Stimulated activated CD4-positive, alpha-beta T cell treated with anti-CD3 and anti-CD28 coated beads, Interleukin-12 subunit alpha, Interleukin-12 subunit beta, amount 100 ng/mL, for 48 hours (primary cell): ENCODE results near the gene UGT1A9.

Experiments used
- DNase-seq, 3 donors: peaks; one replicate each; pipeline ENCODE4 v3.0.0-alpha.2; 2020; ENCODE audit warnings: low read depth in 2 of 3, low spot score in 1 of 3

UGT1A9 gene

DNA sequence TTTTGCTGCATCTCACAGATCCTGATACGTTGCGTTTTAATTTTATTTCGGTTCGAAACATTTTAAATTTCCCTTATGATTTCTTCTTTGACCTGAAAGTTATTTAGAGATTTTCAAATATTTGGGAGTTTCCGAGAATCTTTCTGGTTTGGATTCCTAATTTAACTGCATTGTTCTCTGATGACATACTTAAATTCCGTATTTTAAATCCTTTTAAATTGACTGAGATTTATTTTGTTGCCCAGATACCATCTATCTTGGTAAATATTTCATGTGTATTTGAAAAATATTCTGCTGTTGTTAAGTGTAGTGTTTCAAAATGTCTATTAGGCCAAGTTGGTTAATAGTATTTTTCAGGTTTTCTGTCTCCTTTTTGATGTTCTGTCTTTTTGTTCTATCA lies 144.2 kb downstream of the UGT1A9 start:
- DNase-seq: no peak

DNA sequence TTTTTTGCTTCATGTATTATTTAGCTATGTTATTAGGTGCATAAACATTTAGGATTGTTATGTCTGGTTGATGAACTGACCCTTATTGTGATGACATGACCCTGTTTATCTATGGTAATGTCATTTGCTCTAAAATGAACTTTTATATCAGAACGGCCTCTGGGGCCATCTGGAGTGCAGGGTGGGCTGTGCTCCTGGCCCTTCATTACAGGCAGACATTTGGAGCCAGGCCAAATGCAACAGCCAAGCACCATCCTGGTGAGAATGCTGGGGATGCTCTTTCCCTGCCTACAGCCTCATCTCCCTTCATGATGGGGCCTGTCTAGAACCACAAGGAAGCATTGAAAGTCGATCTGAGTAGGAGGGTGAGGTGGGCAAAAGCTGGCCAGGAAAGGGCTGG lies 144.6 kb downstream of the UGT1A9 start:
- DNase-seq: no peak

DNA sequence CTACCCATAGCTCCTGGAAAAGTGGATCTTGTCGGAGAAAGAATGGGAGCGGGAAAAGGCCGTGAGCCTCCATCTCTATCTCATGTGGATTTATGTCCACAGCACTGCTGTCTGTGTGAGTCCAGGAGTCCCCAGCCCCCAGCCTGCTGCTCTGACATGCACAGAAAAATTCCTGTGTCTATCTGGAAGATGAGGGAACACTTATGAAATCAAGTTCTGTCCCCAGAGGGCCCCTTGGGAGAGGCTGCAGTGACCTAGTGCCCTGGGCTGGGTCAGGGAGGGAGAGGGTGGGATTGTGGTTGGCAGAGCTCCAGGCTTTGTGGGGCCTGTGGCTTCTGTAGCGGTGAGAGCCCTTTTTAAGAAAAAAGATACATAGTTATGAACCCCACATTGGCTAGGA lies 145.1 kb downstream of the UGT1A9 start:
- no peak for DNase-seq

DNA sequence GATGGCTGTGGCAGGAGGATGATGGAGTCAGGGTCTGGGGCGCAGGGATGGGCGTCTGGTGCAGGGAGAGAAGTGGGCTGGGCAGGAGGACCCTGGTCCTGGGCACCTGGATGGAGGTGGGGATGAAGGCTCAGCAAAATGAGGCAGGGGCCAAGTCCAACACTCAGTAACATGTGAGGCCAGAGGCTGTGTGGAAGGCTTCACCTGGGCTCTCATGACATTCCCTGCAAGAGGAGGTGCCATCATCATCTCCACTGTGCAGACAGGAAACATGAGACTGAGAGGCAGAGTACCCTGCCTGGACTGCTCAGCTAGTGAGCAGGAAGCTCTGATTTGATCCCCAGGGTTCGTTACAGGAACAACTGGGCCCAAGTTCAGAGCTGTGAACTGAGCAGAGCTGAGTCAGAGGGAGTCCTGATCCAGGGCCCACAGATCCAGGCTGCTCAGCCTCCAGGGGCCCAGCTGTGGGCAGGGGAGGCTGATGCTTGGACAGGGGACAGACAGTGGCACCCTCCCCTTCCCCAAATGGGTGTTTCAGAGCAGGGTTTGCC lies 145.7 kb downstream of the UGT1A9 start:
- DNase-seq: no peak

DNA sequence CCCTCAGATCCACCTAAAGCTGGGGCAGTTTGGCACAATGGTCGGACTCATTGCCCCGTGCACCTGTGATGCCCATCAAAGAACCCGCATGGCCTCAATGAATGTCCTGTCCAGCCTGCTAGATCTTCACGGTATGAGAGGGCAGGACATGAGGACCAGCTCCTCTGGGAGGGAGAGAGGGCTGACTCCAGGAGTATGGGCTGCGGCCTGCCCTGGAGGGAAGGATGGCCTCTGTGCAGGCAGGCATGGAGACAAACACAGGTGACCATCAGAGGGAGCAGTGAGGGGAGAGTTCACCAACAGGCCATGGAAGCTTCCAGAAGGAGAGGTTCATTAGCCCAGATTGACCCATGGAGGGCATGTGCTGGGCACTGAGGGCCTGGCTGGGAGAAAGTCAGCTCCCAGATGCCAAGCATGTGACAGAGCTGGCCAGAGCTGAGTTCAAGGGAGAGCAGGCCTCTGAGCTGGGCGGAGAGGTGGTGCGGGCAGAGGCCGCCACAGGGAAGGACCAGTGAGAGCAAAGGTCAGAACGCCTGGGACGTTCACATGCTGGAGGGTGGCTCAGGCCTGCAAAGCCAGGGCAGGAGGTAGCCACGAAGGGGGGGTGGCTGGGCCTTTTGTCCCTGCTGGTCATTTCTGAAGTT lies 146.4 kb downstream of the UGT1A9 start:
- DNase-seq: no peak

DNA sequence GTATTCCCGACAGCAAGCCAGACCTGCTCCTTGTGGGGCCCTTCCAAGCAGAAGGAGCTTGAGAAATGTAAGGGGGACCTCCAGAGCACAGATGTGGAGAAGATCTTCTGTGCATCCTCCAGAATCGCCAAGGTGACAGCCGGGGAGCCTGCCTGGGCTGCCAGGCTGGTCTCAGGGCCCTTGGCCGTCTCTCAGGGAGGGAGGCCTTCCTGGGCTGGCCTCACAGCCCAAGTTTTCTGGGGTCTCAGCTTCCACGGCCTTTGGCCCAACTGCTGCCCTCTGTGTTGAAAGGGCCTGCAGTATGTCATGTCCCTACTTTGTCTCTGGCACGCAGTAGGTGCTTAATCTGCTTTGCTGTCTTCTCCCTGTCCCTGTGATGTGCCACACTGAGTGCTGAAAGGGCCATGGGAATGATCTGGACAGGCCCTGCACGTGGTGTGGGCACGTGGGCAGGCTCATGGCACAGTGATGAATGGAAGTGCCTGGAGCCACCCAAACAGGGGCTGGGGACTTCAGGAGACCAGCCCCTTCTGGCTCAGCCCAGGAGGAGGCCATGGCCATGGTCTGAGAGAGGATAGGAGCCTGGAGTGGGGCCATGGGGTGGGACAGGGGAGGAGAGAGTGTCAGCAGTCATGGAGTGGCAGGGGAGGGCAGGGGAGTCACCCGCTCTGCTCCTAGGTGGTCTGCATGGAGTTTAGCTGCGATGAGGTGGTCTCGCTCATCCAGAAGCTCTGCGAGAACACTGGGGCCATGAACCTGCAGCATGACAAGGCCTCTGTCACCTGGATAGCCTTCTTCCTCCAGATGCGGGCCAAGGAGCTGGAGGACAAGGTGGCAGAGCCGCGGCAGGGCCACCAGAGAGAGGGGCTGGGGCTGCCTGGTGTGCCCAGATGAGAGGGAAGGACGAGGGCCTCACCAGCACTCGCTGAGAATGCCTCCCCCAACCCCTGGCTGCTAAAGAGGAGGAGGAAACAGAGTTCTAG lies 147.2 kb downstream of the UGT1A9 start:
- no peak for DNase-seq

DNA sequence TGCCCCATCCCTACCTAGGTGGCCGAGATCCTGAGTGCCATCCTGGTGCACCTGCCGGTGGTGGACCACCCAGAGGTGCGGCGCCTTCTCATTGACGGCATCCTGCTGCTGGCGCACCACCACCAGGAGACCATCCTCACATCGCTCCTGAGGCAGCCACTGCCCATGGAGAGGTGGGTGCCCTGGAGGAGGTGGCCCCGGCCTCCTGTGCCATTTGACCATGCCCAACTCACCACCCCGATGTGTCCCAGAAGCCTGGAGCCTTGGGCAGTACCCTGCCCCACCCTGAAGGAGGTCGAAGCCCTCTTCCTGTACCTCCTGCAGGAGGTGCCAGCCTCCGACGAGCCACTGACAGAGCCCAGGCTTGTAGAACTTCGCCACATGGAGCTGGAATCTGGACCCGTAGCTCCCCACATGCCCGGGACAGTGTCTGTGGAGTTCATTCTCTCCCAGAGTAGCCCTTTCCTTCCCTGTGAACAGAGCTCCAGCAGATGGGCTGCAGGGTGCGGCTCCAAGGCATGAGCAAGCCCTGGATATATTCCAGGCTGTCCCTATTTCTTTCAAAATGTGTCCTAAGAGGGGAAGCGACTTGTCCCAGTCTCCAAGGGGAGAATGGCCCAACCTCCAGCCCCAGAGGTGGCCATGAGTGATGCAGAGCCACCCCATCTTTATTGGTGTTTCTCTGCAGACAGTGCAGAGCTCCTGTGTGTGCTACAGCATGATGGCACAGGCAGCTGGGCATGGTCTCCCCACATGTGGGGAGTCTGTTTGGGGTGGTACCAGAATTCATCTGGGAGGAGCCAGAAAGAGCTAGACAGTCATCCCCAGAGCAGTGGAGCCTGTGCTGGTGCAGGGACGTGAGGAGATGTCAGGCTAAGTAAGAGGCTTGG lies 148.4 kb downstream of the UGT1A9 start:
- DNase-seq: no peak

DNA sequence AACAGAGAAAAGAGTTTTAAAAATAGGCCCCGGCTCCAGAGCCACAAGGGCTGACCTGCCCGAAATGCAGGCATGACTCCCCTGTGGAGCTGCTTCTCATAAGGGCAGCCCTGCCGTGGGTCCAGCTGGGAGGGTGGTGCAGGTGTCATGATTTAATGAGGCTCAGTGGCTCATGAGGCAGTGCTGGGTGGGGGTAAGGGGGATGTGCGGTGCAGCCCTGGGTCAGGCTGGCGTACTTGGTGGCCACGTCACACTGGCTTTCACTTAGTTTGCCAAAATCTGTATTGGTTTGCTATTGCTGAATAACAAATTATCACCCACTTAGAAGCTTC lies 149.0 kb downstream of the UGT1A9 start:
- no peak for DNase-seq

DNA sequence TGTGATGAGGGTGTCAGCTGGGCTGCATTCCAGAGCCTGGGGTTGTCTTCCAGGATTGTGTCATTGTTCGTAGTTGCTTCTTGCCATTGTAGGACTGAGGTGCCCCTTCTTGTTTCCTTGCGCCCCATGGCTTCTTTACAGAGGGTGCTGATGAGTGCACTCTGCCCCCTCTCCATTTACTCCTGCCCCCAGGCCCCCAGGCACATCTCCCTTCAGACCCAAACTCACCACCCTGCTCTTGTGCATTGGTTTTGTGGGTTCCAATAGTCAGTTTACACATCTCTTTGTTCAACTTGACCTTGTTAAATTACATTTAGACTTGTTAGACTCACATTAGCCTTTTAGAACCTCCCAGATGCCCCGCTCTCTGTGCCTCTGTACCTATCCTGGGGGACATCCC lies 149.5 kb downstream of the UGT1A9 start:
- DNase-seq: no peak

DNA sequence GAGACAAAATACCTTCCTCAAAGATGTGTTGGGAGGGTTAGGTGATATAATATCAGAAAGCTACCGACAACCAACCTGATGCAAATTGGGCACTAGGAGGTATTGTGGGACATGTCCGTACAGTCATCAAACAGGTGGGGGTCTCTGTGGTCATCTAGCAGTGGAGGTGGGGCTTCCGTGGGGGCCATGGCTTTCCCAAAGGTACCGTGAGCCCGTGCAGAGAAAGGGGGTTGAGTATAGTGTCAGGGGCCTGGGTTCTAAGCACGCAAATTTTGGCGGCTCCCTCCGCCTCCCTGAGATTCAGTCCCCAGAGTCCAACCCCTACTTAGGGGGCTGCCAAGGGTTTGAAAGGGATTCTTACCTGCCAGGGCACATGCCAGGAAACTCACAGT lies 150.0 kb downstream of the UGT1A9 start:
- no peak for DNase-seq

DNA sequence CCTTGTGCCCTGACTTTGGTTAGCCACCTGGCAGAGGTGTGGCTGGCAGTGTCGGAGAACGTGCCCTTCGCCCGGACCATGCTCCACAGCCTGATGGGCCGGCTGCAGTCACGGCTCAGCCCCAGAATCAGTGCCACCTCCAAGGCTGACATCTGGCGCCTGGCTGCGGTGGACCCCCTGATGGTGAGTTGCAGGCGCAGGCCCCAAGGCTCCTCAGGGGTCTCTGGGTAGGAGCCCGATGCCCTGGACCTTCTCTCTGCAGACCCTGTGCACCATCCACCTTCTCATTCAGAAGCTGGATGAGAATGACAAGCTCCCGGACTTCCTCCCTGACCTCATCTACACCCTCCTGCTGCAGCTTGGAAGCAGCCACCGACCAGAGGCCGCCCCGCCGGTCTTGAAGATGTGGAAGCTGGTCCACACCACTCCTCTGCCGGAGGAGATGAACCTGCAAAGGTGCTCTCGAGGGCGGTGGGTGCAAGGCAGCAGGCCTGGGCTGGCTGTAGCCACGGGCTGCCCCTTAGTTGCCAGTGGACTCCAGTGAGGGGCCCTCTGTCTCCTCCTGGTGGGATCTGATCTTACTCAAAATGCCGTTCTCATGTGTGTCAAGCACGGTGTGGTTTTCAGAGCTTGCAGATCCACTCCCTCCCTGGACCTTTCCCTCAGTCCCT lies 150.5 kb downstream of the UGT1A9 start:
- no peak for DNase-seq
